Neural crest cell (in vitro differentiated cells): ENCODE results near the gene FAM110D. TPM values are rescaled to one million over a fixed set of nuclear protein-coding genes. Genes with fewer than 3 reads are reported as not detected.

Experiments used
- DNase-seq: peaks from one replicate; pipeline ENCODE4 v3.0.0; 2021; ENCODE audit warnings: low read depth, mixed read lengths, low spot score
- H3K27ac Mint-ChIP-seq: one replicate; pipeline ENCODE4 v1.8.0; 2021; ENCODE audit warnings: mild to moderate bottlenecking, mixed read lengths; ENCODE audit not compliant: unreplicated experiment
- H3K27me3 Mint-ChIP-seq: 2 replicates; pipeline ENCODE4 v1.8.0; 2021; ENCODE audit warnings: low read depth, mild to moderate bottlenecking, mixed read lengths
- H3K36me3 Mint-ChIP-seq: 2 replicates; pipeline ENCODE4 v1.8.0; 2021; ENCODE audit warnings: low read depth, mild to moderate bottlenecking, mixed read lengths
- H3K4me1 Mint-ChIP-seq: 2 replicates; pipeline ENCODE4 v1.8.0; 2021; ENCODE audit warnings: mixed read lengths
- H3K4me3 Mint-ChIP-seq: one replicate; pipeline ENCODE4 v1.8.0; 2021; ENCODE audit warnings: mild to moderate bottlenecking, mixed read lengths
- H3K9me3 Mint-ChIP-seq: 2 replicates; pipeline ENCODE4 v1.8.0; 2021; ENCODE audit warnings: mixed read lengths
- CTCF ChIP-seq: fragments of 200-600 bp; sonication (generic); conservative IDR thresholded peaks from 2 replicates; pipeline ENCODE4 v1.5.0; 2021; ENCODE audit warnings: antibody characterized with exemption, mild to moderate bottlenecking
- total RNA-seq: library from RNA; stranded (reverse); gene quantifications from 2 replicates; pipeline ENCODE4 v1.2.1, GENCODE V29; 2021

The FAM110D gene
- total RNA-seq, 1 donor from 2014 or later, result 1.2 TPM

GRCh38 chr1:26184883-26185282, 26.0 kb downstream of the FAM110D start:
- no peak for DNase-seq
- Mint-ChIP-seq H3K9me3 (no peaks in the 10 kb centered on the region), H3K4me1 (peaks cover 4% of the 10 kb centered on the region), H3K27me3 (no peaks in the 10 kb centered on the region), H3K36me3 (no peaks in the 10 kb centered on the region), H3K4me3 (no peak overlapping the region), H3K27ac (no peak overlapping the region)
- no peak for TF ChIP-seq CTCF

DNA sequence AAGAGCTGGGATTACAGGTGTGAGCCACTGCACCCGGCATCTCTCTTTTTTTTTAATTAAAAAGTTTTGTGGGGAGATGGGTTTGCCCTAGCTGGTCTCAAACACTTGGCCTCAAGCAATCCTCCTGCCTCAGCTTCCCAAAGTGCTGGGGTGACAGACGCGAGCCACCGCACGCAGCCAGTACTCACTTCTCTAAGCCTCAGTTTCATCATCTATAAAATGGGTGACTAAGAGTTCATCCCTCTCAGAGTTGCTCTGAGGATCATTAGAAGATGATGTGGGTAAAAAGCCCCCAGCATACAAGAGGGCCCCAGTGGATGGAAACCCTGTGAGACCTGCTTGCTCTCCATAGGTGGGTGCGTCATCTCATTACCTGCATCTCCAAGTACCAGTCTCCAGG, 29.0 kb downstream of the FAM110D start:
- DNase-seq, result no peak
- H3K4me3 Mint-ChIP-seq, result no peak overlapping the region
- H3K4me1 Mint-ChIP-seq, result peaks cover 14% of the 10 kb centered on the region
- no peak overlapping the region for H3K27ac Mint-ChIP-seq
- no peaks in the 10 kb centered on the region for H3K36me3 Mint-ChIP-seq
- H3K27me3 Mint-ChIP-seq, result no peaks in the 10 kb centered on the region
- no peaks in the 10 kb centered on the region for H3K9me3 Mint-ChIP-seq
- no peak for TF ChIP-seq CTCF

DNA sequence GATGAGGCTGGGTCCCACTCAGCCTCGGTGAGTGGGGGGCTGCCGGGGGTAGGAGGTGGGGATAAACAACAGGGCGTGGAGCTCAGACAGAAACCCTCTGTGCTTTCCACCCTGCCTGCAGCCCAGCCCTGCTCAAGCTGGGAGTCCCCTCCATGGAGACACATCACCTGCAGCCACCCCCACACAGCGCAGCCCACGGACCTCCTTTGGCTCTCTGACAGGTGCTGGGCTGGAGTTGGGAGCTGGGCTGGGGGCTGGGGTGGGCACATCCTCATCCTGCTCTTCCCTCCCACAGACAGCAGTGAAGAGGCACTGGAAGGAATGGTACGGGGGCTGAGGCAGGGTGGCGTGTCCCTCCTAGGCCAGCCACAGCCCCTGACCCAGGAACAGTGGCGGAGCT, 29.6 kb downstream of the FAM110D start:
- Mint-ChIP-seq H3K4me1 (peaks cover 14% of the 10 kb centered on the region), H3K9me3 (no peaks in the 10 kb centered on the region), H3K27me3 (no peaks in the 10 kb centered on the region), H3K4me3 (no peak overlapping the region), H3K27ac (no peak overlapping the region), H3K36me3 (no peaks in the 10 kb centered on the region)
- no peak for DNase-seq
- TF ChIP-seq CTCF, result no peak

GRCh38 chr1:26189331-26189730, 30.5 kb downstream of the FAM110D start:
- H3K27ac Mint-ChIP-seq, result no peak overlapping the region

GRCh38 chr1:26189751-26190275, 30.9 kb downstream of the FAM110D start:
- TF ChIP-seq CTCF, result no peak
- H3K27me3 Mint-ChIP-seq, result no peaks in the 10 kb centered on the region
- no peaks in the 10 kb centered on the region for H3K36me3 Mint-ChIP-seq
- H3K27ac Mint-ChIP-seq, result no peak overlapping the region
- H3K4me3 Mint-ChIP-seq, result no peak overlapping the region
- no peaks in the 10 kb centered on the region for H3K9me3 Mint-ChIP-seq
- H3K4me1 Mint-ChIP-seq, result peaks cover 14% of the 10 kb centered on the region
- no peak for DNase-seq

More at GRCh38 chr1:26189331-26189730, 30.5 kb downstream of the FAM110D start:
- Mint-ChIP-seq H3K27me3 (no peaks in the 10 kb centered on the region), H3K9me3 (no peaks in the 10 kb centered on the region), H3K4me3 (no peak overlapping the region), H3K36me3 (no peaks in the 10 kb centered on the region), H3K4me1 (peaks cover 14% of the 10 kb centered on the region)
- TF ChIP-seq CTCF, result no peak
- no peak for DNase-seq
